Activated T-helper 17 cell treated with anti-CD3 and anti-CD28 coated beads, Interleukin-2, amount 50 U/mL, for 72 hours (primary cell): Measurements from ENCODE around the gene KCNG2. TPM values are rescaled to one million over a fixed set of nuclear protein-coding genes. Genes with fewer than 3 reads are reported as not detected.

Experiments used
- ATAC-seq: fragments of 150-1000 bp; cut with Tn5 transposase; replicated peaks from 2 replicates; pipeline ENCODE4 v1.10.0; 2021; ENCODE audit warnings: mild to moderate bottlenecking, moderate library complexity
- H3K27ac Mint-ChIP-seq: one replicate; pipeline ENCODE4 v1.8.0; 2022; ENCODE audit warnings: mixed read lengths
- H3K27me3 Mint-ChIP-seq: one replicate; pipeline ENCODE4 v1.8.0; 2022; ENCODE audit warnings: mixed read lengths
- H3K36me3 Mint-ChIP-seq: one replicate; pipeline ENCODE4 v1.8.0; 2022; ENCODE audit warnings: low read depth, mild to moderate bottlenecking, mixed read lengths
- H3K4me1 Mint-ChIP-seq: one replicate; pipeline ENCODE4 v1.8.0; 2022; ENCODE audit warnings: mixed read lengths
- H3K4me3 Mint-ChIP-seq: one replicate; pipeline ENCODE4 v1.8.0; 2022; ENCODE audit warnings: mild to moderate bottlenecking, mixed read lengths
- H3K9me3 Mint-ChIP-seq: one replicate; pipeline ENCODE4 v1.8.0; 2022; ENCODE audit warnings: mixed read lengths
- total RNA-seq, 2 donors: library from RNA; stranded (reverse); gene quantifications; one replicate each; pipeline ENCODE4 v1.2.3, GENCODE V29; 2022

The KCNG2 gene
- total RNA-seq, 2 donors from 2014 or later: not detected

DNA sequence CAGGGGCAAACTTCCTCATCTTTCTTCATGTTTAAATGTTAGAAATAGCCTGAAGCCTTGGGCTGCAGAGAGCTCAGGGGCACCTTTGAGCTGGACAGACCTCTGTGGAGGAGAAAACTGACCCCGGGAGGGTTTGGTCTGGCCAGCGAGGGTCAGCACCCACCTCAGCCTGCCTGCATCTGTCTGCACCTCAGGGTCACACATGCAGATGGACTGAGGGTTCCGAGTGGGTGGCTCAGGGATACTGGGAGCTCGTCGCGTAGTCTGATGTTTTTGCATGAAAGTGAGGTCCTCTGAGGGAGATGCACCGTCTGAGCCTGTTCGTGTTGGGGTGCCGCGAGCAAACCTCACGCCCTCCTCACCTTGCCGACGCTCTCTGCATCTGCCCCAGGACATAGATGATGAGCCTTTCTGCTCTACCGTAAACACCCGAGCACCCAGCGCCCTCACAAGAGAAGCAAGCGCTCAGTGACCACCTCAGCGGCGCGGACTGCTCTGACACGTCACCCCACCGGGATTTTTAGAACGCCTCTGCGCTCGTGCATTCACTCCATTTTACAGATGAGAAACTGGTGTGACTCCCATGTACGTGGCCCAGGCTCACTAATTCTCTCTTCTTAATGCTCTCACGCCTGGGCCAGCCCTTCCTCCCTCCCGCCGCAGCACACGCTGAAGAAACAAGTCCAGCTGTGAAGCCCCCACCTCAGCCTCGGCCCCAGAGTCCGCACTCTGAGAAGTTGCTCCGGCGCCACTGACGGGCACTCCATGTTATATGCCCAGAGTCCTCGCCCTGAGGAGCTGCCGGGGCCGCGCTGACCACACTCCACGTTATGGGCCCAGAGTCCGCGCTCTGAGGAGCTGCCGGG is 9.5 kb downstream of the KCNG2 start:
- H3K27me3 Mint-ChIP-seq: peaks cover 10% of the 10 kb centered on the region
- H3K4me3 Mint-ChIP-seq: no peak overlapping the region
- H3K27ac Mint-ChIP-seq: no peak overlapping the region
- no peak for ATAC-seq
- no peaks in the 10 kb centered on the region for H3K9me3 Mint-ChIP-seq
- no peaks in the 10 kb centered on the region for H3K36me3 Mint-ChIP-seq
- H3K4me1 Mint-ChIP-seq: no peaks in the 10 kb centered on the region

- H3K27me3 Mint-ChIP-seq: peaks cover 11% of the 10 kb centered on the region
- H3K4me1 Mint-ChIP-seq: no peaks in the 10 kb centered on the region
- H3K9me3 Mint-ChIP-seq: no peaks in the 10 kb centered on the region
- H3K4me3 Mint-ChIP-seq: no peak overlapping the region
- no peaks in the 10 kb centered on the region for H3K36me3 Mint-ChIP-seq
- ATAC-seq: no peak
- no peak overlapping the region for H3K27ac Mint-ChIP-seq
These were observed 11.9 kb downstream of the KCNG2 start for GRCh38 chr18:79809482-79810192.

DNA sequence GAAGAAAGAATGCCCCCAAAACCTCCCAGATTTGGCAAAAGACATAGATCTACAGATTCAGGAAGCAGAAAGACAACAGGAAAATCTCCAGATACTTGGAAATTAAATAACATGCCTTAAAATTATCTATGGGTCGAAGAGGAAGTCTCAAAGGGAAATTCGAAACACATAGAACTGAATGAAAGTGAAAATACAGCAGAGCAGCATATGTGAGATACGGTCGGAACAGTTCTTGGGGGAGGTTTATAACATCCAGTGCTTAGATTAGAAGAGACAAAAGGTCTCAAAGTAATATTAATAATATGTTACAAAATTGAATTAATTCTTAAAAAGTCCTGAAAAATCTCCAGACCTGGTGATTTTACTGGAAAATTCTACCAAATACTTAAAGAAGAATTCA is 14.3 kb downstream of the KCNG2 start:
- Mint-ChIP-seq H3K9me3 (no peaks in the 10 kb centered on the region), H3K36me3 (no peaks in the 10 kb centered on the region)
- no peak for ATAC-seq

GRCh38 chr18:79814373-79814772 is 16.6 kb downstream of the KCNG2 start:
- no peak overlapping the region for H3K27ac Mint-ChIP-seq
- no peak for ATAC-seq
- no peaks in the 10 kb centered on the region for H3K4me1 Mint-ChIP-seq
- H3K36me3 Mint-ChIP-seq: no peaks in the 10 kb centered on the region
- H3K9me3 Mint-ChIP-seq: no peaks in the 10 kb centered on the region
- no peak overlapping the region for H3K4me3 Mint-ChIP-seq
- peaks cover 11% of the 10 kb centered on the region for H3K27me3 Mint-ChIP-seq

More for the DNA sequence above, 14.3 kb downstream of the KCNG2 start:
- no peak overlapping the region for H3K4me3 Mint-ChIP-seq
- no peaks in the 10 kb centered on the region for H3K4me1 Mint-ChIP-seq
- H3K27me3 Mint-ChIP-seq: peaks cover 11% of the 10 kb centered on the region
- no peak overlapping the region for H3K27ac Mint-ChIP-seq

DNA sequence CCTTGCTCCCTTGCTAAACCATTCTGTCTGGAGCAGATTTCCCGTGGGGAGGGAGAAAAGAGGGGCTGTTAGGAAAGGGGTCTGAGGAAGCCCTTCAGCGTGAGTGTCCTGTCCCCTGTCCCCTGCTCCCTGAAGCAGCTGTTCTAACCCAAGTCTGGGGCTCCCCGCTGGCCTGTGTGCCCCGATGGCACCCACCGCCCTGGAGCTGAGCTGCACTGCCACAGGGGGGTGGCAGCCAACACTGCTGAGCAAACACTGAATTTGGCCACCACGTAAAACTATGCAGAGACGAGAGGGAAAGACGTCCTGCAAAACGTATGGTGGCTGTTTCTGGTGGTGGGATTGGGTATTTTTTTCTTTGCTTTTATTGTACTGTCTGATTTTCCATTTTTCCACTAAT is 17.9 kb downstream of the KCNG2 start:
- Mint-ChIP-seq H3K9me3 (no peaks in the 10 kb centered on the region), H3K27me3 (peaks cover 15% of the 10 kb centered on the region), H3K4me1 (no peaks in the 10 kb centered on the region), H3K4me3 (no peak overlapping the region), H3K36me3 (no peaks in the 10 kb centered on the region), H3K27ac (no peak overlapping the region)
- ATAC-seq: no peak

DNA sequence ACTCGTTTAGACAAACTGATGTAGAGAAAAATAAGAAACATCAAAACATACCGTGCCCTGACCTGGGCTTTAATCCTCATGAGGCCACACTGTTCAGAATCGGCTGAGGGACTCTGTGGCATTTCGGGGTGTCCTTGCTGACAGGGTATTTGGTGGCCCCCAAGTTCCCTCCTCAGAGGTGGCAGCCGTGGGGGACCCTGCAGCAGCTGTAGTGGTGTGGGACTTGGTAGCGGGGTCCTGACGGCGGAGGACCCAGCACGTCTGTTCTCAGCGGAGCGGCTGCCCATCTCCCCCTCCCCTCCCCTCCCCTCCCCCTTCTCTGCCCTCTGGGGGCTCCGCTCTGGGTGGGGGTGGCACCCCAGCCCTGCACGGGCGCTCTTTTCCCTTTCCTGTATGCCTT is 18.4 kb downstream of the KCNG2 start:
- Mint-ChIP-seq H3K4me1 (no peaks in the 10 kb centered on the region), H3K9me3 (no peaks in the 10 kb centered on the region), H3K27ac (no peak overlapping the region), H3K36me3 (no peaks in the 10 kb centered on the region), H3K27me3 (peaks cover 15% of the 10 kb centered on the region), H3K4me3 (no peak overlapping the region)
- ATAC-seq: no peak

DNA sequence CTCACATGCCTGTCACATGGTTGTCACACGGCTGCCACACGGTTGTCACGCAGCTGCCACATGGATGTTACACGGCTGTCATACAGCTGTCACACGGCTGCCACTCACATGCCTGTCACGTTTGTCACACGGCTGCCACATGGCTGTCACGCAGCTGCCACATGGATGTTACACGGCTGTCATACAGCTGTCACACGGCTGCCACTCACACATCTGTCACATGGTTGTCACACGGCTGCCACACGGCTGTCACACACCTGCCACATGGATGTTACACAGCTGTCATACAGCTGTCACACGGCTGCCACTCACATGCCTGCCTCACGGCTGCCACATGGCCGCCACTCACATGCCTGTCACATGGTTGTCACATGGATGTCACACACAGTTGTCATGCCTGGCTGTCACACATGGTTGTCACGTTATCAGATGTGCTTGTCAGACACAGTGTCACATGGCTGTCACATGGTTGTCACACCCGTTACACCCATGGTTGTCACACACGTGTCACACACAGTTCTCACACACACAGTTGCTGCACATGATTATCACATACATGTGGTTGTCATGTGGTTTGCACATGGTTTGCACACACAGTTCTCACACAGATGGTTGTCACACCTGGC is 19.4 kb downstream of the KCNG2 start:
- H3K36me3 Mint-ChIP-seq: no peaks in the 10 kb centered on the region
- H3K9me3 Mint-ChIP-seq: no peaks in the 10 kb centered on the region
- no peak for ATAC-seq
- H3K4me1 Mint-ChIP-seq: no peaks in the 10 kb centered on the region
- H3K4me3 Mint-ChIP-seq: no peak overlapping the region
- H3K27ac Mint-ChIP-seq: no peak overlapping the region
- peaks cover 6% of the 10 kb centered on the region for H3K27me3 Mint-ChIP-seq

- Mint-ChIP-seq H3K36me3 (no peaks in the 10 kb centered on the region), H3K27ac (no peak overlapping the region), H3K4me1 (no peaks in the 10 kb centered on the region), H3K4me3 (no peak overlapping the region), H3K9me3 (no peaks in the 10 kb centered on the region), H3K27me3 (peaks cover 5% of the 10 kb centered on the region)
- no peak for ATAC-seq
These were observed 19.9 kb downstream of the KCNG2 start for GRCh38 chr18:79817607-79817998.

- Mint-ChIP-seq H3K9me3 (no peaks in the 10 kb centered on the region), H3K4me3 (no peak overlapping the region), H3K27ac (no peak overlapping the region), H3K4me1 (no peaks in the 10 kb centered on the region), H3K36me3 (no peaks in the 10 kb centered on the region), H3K27me3 (peaks cover 5% of the 10 kb centered on the region)
- ATAC-seq: no peak
These were observed 20.3 kb downstream of the KCNG2 start for GRCh38 chr18:79818036-79818435.

DNA sequence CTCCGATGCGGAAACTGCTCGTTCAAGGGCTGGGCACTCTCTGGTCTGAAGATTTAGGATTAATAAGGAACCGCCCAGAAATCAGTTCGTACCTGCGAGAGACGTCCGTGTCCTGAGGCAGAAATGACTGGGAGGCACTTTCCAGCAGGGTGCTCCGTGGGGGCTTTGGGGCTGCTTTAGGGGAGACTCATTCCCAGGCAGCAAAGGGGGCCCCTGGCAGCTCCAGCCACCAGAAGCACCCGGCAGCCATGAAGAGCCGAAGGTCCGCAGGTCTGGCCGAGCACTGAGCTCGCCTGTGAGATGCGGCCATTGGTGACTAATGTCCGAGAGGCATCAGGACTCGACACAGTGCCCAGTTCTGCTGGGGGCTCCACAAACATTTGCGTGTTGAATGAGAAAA is 20.9 kb downstream of the KCNG2 start:
- H3K9me3 Mint-ChIP-seq: no peaks in the 10 kb centered on the region
- peaks cover 7% of the 10 kb centered on the region for H3K27me3 Mint-ChIP-seq
- H3K4me1 Mint-ChIP-seq: no peaks in the 10 kb centered on the region
- no peak overlapping the region for H3K27ac Mint-ChIP-seq
- ATAC-seq: no peak
- no peaks in the 10 kb centered on the region for H3K36me3 Mint-ChIP-seq
- H3K4me3 Mint-ChIP-seq: no peak overlapping the region

DNA sequence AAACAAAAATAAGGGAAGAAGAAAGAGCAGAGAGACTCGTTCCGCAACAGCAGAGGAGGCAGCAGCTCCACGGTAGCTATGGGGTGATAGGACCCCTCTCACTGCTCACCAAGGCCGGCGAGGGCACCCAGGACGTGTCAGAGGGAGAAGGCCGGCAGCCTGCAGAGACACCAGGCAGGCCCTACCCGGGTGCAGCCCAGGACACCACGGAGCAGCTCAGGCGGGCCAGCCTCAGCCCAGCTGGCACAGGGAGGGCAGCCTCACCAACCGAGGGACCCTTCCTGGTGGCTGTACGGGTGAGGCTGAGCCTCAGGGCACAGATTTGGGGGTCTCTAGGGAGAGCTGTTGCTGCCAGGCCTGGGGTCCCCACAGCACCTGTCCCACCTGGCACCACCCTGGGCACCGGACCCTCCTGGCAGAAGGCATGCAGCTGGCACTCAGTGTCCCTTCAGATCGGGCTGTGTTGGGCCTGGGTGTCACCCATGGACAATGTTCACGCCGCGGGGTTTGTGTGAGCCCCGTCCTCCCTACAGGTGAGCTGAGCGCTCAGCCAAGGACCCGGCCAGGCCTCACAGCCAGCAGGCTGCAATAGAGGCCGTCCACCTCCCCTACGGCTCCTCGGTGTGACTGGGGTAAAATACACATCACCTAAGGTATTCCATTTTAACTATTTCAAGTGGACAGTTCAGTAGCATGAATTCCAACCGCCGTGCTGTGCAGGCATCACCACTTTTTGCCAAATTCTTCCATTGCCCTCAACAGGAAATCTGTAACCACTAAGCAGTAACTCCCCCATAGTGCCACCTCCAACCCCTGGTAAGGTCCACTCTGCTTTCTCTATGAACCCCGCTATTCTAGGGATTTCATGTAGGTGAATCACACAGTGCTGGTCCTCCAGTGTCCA is 21.6 kb downstream of the KCNG2 start:
- H3K27ac Mint-ChIP-seq: no peak overlapping the region
- H3K4me3 Mint-ChIP-seq: no peak overlapping the region
- no peaks in the 10 kb centered on the region for H3K4me1 Mint-ChIP-seq
- H3K9me3 Mint-ChIP-seq: no peaks in the 10 kb centered on the region
- no peak for ATAC-seq
- peaks cover 9% of the 10 kb centered on the region for H3K27me3 Mint-ChIP-seq
- no peaks in the 10 kb centered on the region for H3K36me3 Mint-ChIP-seq

DNA sequence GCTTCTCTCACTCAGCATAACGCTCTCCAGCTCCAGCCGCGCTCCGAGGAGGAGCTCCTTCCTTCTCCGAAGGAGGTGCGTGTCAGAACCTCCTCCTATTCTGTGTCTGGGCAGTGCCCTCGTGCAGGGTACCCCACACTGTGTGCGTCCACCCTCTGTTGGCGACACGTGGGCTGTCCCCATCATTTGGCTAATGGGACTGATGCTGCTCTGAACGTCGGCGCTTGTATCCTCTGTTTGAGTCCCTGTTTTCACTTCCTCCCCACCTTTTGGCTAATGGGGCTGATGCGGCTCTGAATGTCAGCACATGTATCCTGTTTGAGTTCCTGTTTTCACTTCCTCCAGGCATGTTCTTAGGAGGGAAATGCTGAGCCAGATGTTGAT is 22.2 kb downstream of the KCNG2 start:
- Mint-ChIP-seq H3K4me1 (no peaks in the 10 kb centered on the region), H3K27me3 (peaks cover 9% of the 10 kb centered on the region), H3K4me3 (no peak overlapping the region), H3K27ac (no peak overlapping the region), H3K9me3 (no peaks in the 10 kb centered on the region), H3K36me3 (no peaks in the 10 kb centered on the region)
- ATAC-seq: no peak

DNA sequence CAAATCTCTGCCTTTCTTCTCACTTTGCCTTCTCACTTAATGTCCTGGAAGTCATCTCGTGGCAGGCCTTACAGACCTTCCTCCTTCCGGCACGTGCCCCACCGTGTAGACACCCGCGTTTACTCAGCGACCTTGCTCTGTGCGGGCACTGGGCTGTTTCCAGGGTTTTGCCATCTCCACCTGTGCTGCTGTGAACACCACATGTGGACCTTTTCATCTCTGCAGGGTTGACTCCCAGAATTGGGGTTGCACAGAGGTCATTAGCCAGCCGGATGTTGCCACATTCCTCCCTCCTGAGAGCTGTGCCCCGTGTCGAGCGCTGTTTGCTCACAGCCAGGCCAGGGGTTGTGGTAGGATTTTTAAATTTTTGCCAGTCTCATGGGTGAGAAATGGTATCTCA is 25.4 kb downstream of the KCNG2 start:
- Mint-ChIP-seq H3K27me3 (peaks cover 9% of the 10 kb centered on the region), H3K36me3 (no peaks in the 10 kb centered on the region), H3K9me3 (no peaks in the 10 kb centered on the region), H3K27ac (no peak overlapping the region), H3K4me3 (no peak overlapping the region), H3K4me1 (no peaks in the 10 kb centered on the region)
- ATAC-seq: no peak

GRCh38 chr18:79825913-79826312 is 28.2 kb downstream of the KCNG2 start:
- no peak for ATAC-seq
- no peak overlapping the region for H3K27ac Mint-ChIP-seq
- no peaks in the 10 kb centered on the region for H3K4me1 Mint-ChIP-seq
- H3K4me3 Mint-ChIP-seq: no peak overlapping the region
- no peaks in the 10 kb centered on the region for H3K9me3 Mint-ChIP-seq
- peaks cover 4% of the 10 kb centered on the region for H3K27me3 Mint-ChIP-seq
- no peaks in the 10 kb centered on the region for H3K36me3 Mint-ChIP-seq
